ENCODE results near the gene TAC3.
"Not testable (repeated sequence)": the region's sequence is repeated elsewhere in the genome, so short reads cannot be mapped to it uniquely, and the experiment has no call there.

TAC3 gene

GRCh38 chr12:57031789-57032188, 15.5 kb upstream of the TAC3 start:
- DNase-seq = no peak

DNA sequence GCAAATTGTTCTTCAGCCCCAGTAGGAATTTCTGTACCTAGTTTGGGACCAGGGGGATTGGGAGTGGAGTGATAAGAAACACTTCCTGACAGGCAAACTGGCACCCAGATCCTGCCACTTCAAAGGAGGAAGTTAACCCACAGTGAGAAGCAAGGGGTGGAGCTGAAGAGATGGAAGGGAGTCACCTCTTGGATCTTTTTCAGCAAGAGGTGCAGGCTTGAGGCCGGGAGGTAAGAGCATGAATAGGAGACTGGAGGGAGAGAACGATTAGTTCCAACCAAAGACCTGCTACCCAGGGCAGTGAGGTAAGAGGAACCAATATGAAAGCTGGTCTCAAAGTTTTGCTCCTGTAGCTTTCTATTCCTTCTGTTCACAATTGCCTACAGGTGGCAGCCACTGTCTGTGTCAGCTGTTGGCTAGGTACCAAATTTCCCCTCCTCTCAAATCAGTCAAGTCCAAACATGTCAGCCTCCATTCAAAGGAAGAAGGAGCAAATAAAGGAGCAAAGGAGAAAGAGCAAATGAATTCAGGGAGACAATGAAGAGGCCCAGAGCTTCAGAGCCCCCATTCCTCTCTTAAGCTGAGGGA, 14.9 kb upstream of the TAC3 start:
- DNase-seq = peak; percentile 36 to 67

DNA sequence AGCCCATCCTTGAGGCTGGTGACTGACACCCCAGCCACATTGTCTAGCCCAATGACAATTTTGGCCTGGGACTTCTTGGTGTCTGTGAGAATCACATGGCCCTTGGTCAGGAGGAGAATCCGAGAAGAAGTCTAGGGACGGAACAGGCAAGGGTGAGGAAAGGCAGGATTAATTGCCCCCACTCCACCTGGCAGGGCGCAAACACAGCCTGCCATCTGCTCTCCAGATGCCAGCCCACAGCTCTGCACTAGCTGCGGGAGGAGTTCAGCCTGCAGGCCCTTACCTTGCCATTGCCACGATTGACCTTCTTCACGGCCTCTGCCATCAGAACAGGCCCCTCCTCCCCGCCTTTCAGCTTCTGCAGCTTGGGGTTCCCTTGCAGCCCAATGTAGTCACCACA, 13.1 kb upstream of the TAC3 start:
- no peak for DNase-seq

DNA sequence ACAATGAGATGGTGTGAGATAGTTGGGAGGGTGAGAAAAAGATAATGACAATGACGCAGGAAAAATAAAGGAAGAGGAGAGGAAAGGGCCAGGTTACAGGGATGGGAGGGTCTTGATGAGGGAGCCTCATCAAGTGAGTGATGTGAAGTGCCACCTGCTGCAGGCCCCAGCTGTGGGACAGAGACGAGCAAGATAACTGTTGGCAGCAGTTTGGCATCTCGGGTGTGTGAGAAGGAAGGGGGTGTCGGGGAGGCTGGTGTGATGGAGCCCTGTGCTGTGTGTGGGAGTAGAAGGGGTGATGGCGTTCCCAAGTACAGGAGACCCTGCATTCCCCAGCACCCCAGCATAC, 11.4 kb upstream of the TAC3 start:
- no peak for DNase-seq

GRCh38 chr12:57027011-57027804, 10.9 kb upstream of the TAC3 start:
- DNase-seq = no peak

DNA sequence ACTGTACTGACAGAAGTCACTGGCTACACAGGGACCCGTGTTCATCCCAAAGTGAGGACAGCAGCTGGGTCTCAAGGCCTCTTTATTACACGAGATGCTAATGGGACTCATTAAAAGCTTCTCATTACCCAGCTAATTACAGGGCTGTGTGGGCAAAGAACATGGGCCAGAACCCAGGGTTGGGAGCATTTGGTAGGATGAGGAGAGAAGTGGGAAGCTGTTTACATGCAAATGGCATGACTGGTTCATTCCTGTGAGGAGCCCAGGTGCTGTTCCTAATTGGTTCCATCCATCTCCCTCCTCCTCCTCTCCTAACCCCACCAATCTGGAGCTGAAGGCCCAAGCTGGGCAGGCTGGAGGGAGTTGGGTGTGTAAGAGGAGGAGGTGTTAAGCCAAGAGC, 8.9 kb upstream of the TAC3 start:
- DNase-seq = no peak

GRCh38 chr12:57022324-57022723, 6.0 kb upstream of the TAC3 start:
- not testable (repeated sequence) for DNase-seq

GRCh38 chr12:57019983-57020719, 3.8 kb upstream of the TAC3 start:
- no peak for DNase-seq

- no peak for DNase-seq
Measured at GRCh38 chr12:57018906-57019305, 2.6 kb upstream of the TAC3 start.

- DNase-seq = not testable (repeated sequence)
Measured at GRCh38 chr12:57018353-57018752, 2.0 kb upstream of the TAC3 start.

DNA sequence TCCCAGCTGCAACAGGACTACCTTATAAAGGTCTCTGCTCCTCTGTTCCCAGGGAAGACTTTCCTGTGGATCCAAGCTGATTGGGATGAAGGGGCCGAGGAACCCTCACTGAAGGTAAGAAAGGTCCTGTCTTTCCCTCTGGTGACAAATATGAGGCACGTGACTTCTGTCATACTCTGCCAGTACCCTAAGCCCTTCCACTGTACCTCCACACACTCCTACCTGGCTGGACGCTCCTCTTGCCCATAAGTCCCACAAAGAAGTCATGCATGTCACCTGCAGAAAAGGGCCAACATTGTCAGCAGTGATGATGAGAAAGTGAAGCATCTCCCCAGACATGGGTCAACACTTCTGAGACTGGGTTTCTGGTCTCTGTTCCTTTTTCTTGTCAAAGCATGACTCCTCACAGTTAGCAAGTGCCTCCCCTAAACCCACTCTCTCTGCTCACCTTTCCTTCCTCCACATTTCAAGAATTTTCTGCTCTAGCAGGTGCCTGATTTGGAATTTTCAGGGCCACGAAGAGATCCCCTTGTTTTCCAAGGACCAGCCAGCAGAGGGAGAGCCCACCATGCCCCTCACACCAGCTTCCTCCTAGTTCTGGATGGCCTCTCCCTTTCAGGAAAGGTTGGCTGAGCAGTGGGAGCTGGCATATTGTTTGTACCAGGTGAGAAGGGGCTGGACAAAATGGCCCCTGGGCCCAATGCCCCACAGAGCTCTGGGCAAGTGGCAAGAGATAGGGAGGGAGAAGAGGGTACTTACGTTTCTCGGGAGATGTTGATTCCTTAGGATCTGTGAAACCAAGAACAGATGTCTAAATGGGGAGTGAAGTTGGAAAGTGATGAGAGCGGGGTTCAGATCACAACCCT, 3.5 kb downstream of the TAC3 start:
- no peak for DNase-seq

- no peak for DNase-seq
Measured at GRCh38 chr12:57011438-57012424, 4.6 kb downstream of the TAC3 start.

- no peak for DNase-seq
Measured at GRCh38 chr12:57010627-57011247, 5.6 kb downstream of the TAC3 start.

- DNase-seq = no peak
Measured at GRCh38 chr12:57009949-57010626, 6.2 kb downstream of the TAC3 start.

GRCh38 chr12:57008178-57008577, 8.2 kb downstream of the TAC3 start:
- DNase-seq = no peak

DNA sequence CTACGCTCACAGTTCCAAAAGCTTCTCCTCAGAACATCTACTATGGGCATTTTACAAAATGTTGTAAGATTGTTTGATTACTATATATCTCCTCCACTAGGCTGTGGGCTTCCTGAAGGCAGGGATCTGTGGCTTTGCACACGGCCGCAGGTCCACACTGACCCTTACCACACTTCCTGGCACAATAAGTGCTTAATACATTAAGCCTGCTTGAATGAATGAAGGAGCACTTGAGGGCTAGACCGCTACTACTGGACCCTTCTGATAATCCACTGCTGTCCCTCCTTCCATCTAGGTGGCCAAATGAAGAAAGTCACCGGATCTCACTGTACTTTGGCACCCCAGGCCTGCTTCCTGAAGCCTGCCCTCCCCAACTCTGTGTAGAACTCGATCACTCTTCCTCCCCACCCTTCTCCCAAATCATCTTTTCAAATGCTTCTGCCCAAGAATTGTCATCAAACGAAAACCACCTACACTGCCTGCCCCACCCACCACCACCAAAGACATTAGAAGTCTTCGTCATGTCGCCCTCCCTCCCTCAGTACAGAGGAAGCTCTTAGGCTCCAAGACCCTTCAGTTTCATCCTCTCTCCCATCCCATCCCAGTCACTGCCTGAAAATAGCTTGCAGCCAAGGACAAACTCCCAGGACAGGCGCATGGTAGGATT, 9.4 kb downstream of the TAC3 start:
- DNase-seq = no peak

- DNase-seq = peak in 1 of 2 experiments; percentile 48
Measured at GRCh38 chr12:57005980-57006808, 10.1 kb downstream of the TAC3 start, which contains the start of gene ZBTB39. Gene ZBTB39 (minus strand): TSS chr12:57006546. CDS start chr12:57004917, 1,629 bp downstream.

GRCh38 chr12:57004651-57005050, 11.7 kb downstream of the TAC3 start:
- DNase-seq = no peak

GRCh38 chr12:57003395-57003794, 12.9 kb downstream of the TAC3 start:
- no peak for DNase-seq
